ENCODE data around the gene LTF. TPM values are rescaled to one million over a fixed set of nuclear protein-coding genes. Genes with fewer than 3 reads are reported as not detected.

LTF gene
- total RNA-seq, 1 donor from 2014 or later: not detected

DNA sequence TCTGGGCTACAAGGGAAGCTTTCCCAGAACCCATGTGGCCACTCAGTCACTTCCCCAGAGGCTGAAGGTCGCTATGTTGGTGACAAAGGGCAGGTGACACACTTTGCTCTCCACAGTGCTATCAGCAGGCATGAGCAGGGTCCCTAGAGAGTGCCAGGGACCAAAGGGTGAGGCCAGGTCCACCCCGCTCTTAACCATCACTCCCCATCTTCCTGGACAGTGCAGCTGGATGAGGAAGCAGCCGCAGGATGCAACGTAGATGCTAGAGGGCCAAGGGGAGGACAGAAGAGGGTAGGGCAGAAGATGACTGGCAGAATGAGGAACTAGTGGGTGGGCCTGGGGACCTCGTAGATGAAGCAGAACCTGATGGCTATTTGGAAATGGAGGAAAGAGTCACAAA lies 13.6 kb upstream of the LTF start:
- Mint-ChIP-seq H3K36me3 (ENCODE audit: low read depth) (peaks cover 9% of the 10 kb centered on the region), H3K9me3 (ENCODE audit: low read depth) (peaks cover 18% of the 10 kb centered on the region), H3K4me3 (ENCODE audit: unreplicated experiment) (no peak overlapping the region), H3K27me3 (ENCODE audit: low read depth) (peaks cover 53% of the 10 kb centered on the region), H3K4me1 (ENCODE audit: low read depth) (no peaks in the 10 kb centered on the region), H3K27ac (ENCODE audit: unreplicated experiment) (no peak overlapping the region)
- peak; percentile 30 for DNase-seq (ENCODE audit: low spot score)
- TF ChIP-seq CTCF (IDR thresholded peaks at IDR 0.05): no peak

GRCh38 chr3:46477756-46478155 lies 13.1 kb upstream of the LTF start:
- Mint-ChIP-seq H3K27ac (ENCODE audit: unreplicated experiment) (no peak overlapping the region), H3K4me1 (ENCODE audit: low read depth) (no peaks in the 10 kb centered on the region), H3K27me3 (ENCODE audit: low read depth) (peaks cover 58% of the 10 kb centered on the region)

GRCh38 chr3:46477145-46477544 lies 12.4 kb upstream of the LTF start:
- peak; percentile 22 for DNase-seq (ENCODE audit: low spot score)
- Mint-ChIP-seq H3K27me3 (ENCODE audit: low read depth) (peaks cover 60% of the 10 kb centered on the region), H3K9me3 (ENCODE audit: low read depth) (peaks cover 18% of the 10 kb centered on the region)

More at GRCh38 chr3:46477756-46478155, 13.1 kb upstream of the LTF start:
- peaks cover 18% of the 10 kb centered on the region for H3K9me3 Mint-ChIP-seq (ENCODE audit: low read depth)
- no peak overlapping the region for H3K4me3 Mint-ChIP-seq (ENCODE audit: unreplicated experiment)
- H3K36me3 Mint-ChIP-seq (ENCODE audit: low read depth): peaks cover 9% of the 10 kb centered on the region
- no peak for TF ChIP-seq CTCF (IDR thresholded peaks at IDR 0.05)
- DNase-seq (ENCODE audit: low spot score): peak; percentile 63

DNA sequence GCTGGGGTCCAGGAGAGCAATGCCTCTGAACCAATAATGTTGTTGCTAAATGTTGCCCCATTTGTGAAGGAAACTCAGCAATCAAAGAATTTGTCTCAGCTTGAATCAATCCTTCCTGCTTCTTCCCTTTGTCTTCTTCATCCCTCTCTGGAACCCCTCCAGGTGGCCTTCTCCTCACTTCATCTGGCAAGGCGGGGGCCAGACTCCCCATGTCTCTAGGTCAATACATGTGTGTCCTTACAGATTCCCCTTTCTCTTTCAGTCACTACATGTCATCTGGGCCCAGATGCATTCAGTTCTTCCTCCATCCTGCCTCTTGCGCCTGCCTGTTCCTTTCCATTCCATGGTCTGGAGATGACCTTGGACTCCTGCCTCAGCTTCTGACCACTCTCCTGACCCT lies 8.0 kb upstream of the LTF start:
- Mint-ChIP-seq H3K4me1 (ENCODE audit: low read depth) (no peaks in the 10 kb centered on the region), H3K4me3 (ENCODE audit: unreplicated experiment) (no peak overlapping the region), H3K27ac (ENCODE audit: unreplicated experiment) (no peak overlapping the region), H3K27me3 (ENCODE audit: low read depth) (peaks cover 46% of the 10 kb centered on the region), H3K36me3 (ENCODE audit: low read depth) (peaks cover 9% of the 10 kb centered on the region), H3K9me3 (ENCODE audit: low read depth) (peaks cover 18% of the 10 kb centered on the region)
- peak; percentile 46 for DNase-seq (ENCODE audit: low spot score)
- TF ChIP-seq CTCF (IDR thresholded peaks at IDR 0.05): no peak

More at GRCh38 chr3:46477145-46477544, 12.4 kb upstream of the LTF start:
- no peak overlapping the region for H3K4me3 Mint-ChIP-seq (ENCODE audit: unreplicated experiment)
- H3K36me3 Mint-ChIP-seq (ENCODE audit: low read depth): peaks cover 9% of the 10 kb centered on the region
- H3K27ac Mint-ChIP-seq (ENCODE audit: unreplicated experiment): no peak overlapping the region
- H3K4me1 Mint-ChIP-seq (ENCODE audit: low read depth): no peaks in the 10 kb centered on the region
- no peak for TF ChIP-seq CTCF (IDR thresholded peaks at IDR 0.05)

DNA sequence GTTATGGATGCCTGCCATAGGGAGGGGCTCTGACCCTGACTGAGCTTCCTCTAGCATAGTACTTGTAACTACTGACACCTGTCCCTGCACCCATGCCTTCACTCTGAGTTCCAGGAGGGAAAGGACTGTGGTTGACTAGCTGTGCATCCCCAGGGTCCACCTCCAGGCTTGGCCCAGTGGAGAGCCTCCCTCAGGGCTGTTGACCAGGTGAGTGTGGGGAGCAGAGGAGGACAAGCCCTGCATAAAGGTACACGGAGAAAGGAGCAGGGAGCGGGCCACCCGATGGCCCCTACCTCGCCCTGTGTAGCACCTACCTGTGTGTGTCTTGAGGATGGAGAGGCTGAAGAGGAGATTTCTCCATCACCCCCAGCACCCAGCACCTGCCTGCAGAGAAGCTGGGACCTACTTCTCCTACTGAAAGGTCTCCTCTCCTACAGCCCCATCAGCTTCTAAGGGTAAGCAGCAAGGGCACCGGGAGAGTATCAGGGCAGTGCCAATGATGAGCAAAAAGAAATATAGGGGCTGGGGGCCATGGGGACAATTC lies 6.7 kb upstream of the LTF start:
- H3K36me3 Mint-ChIP-seq (ENCODE audit: low read depth): peaks cover 9% of the 10 kb centered on the region
- H3K27ac Mint-ChIP-seq (ENCODE audit: unreplicated experiment): no peak overlapping the region
- peaks cover 18% of the 10 kb centered on the region for H3K9me3 Mint-ChIP-seq (ENCODE audit: low read depth)
- peaks cover 34% of the 10 kb centered on the region for H3K27me3 Mint-ChIP-seq (ENCODE audit: low read depth)
- peaks cover under 1% of the 10 kb centered on the region for H3K4me1 Mint-ChIP-seq (ENCODE audit: low read depth)
- TF ChIP-seq CTCF (IDR thresholded peaks at IDR 0.05): no peak
- H3K4me3 Mint-ChIP-seq (ENCODE audit: unreplicated experiment): no peak overlapping the region
- peak; percentile 15 for DNase-seq (ENCODE audit: low spot score)
